Astrocyte (in vitro differentiated cells and primary cell): ENCODE data around the gene TTC23.

Source experiments
- CTCF ChIP-seq: IDR thresholded peaks from 2 replicates; pipeline ENCODE4 v1.5.1; 2011; ENCODE audit warnings: low read depth, mild to moderate bottlenecking, inconsistent platforms, low read length, moderate library complexity; ENCODE audit not compliant: insufficient read depth
- EZH2 ChIP-seq: IDR thresholded peaks from 2 replicates; pipeline ENCODE4 v1.6.1; 2012; ENCODE audit warnings: mild to moderate bottlenecking, low read length, inconsistent platforms; ENCODE audit not compliant: insufficient read depth

DNA sequence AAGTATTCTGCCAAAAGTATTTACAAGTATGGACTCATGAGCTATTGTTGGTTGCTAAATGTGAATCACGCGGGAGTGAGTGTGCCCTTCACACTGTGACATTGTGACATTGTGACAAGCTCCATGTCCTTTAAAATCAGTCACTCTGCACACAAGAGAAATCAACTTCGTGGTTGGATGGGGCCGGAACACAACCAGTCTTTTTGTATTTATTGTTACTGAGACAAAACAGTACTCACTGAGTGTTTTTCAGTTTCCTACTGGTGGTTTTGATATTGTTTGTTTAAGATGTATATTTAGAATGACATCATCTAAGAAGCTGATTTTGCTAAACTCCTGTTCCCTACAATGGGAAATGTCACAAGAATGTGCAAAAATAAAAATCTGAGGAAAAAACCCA, 114.2 kb downstream of the TTC23 start:
- TF ChIP-seq CTCF (no peak), EZH2 (no peak)
